PC-9 (cell line): ENCODE results near the gene COX5A.

Experiments
- EZH2 ChIP-seq: fragments of 200-600 bp; sonication (generic); IDR thresholded peaks from 2 replicates; pipeline ENCODE4 v1.8.0; 2017; ENCODE audit warnings: antibody characterized with exemption, low read depth
- TF ChIP-seq, protein P1 (sequence below): fragments of 200-600 bp; sonication (generic); conservative IDR thresholded peaks from 2 replicates; pipeline ENCODE4 v1.6.1; 2017; ENCODE audit warnings: mixed run types, antibody characterized with exemption, mild to moderate bottlenecking, moderate library complexity

- TF ChIP-seq, protein P1, sequence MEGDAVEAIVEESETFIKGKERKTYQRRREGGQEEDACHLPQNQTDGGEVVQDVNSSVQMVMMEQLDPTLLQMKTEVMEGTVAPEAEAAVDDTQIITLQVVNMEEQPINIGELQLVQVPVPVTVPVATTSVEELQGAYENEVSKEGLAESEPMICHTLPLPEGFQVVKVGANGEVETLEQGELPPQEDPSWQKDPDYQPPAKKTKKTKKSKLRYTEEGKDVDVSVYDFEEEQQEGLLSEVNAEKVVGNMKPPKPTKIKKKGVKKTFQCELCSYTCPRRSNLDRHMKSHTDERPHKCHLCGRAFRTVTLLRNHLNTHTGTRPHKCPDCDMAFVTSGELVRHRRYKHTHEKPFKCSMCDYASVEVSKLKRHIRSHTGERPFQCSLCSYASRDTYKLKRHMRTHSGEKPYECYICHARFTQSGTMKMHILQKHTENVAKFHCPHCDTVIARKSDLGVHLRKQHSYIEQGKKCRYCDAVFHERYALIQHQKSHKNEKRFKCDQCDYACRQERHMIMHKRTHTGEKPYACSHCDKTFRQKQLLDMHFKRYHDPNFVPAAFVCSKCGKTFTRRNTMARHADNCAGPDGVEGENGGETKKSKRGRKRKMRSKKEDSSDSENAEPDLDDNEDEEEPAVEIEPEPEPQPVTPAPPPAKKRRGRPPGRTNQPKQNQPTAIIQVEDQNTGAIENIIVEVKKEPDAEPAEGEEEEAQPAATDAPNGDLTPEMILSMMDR, result no peak
- no peak for TF ChIP-seq EZH2
Observed at GRCh38 chr15:74955017-74955416, 17.1 kb upstream of the COX5A start.
